GM19438 (cell line): ENCODE data around the gene PAQR5.
A peak's percentile ranks its signal among the peaks of the same experiment; 100 is the strongest.

Source experiments
- ATAC-seq: cut with Tn5 transposase; IDR thresholded peaks from one replicate; pipeline ENCODE4 v1.9.1; 2021; ENCODE audit warnings: low read depth; ENCODE audit not compliant: unreplicated experiment

Gene PAQR5

DNA sequence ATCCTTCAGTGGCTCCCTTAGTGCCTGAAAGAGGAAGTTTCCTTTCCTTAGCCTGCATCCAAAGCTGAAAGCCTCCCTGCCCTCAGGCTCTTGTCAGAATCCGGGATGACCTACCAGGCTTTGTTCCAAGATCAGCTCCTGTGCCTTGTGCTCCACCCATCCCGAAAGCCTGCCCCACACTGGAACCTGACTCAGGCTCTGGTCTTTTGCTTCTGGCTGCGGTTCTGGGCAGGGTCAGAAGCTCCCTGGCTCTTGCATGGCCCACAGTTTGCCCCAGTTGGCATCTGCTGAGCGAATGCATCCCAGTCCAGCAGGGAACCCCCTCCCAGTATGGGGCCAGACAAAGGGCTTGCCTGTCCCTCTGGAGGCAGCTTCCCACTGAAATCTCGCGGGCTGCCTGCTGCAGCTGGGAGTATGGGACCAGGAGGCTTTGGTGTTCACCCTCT, 89.6 kb downstream of the PAQR5 start:
- ATAC-seq, result no peak

DNA sequence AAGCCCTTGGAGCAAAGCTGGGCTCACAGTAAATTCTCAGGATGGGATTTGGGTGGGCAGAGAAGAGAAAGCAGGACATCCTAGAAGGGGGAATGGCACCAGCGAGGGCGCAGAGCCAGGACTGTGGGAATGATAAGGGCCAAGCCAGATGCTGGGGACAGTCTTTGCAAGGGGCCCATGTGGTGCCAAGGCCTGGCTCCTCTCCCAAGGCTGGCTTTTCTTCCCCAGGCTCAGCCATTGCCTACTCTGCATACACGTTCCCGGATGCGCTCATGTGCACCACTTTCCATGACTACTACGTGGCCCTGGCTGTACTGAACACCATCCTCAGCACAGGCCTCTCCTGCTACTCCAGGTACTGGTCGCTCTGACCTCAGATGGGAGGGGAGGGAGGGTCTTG, 90.7 kb downstream of the PAQR5 start:
- no peak for ATAC-seq

DNA sequence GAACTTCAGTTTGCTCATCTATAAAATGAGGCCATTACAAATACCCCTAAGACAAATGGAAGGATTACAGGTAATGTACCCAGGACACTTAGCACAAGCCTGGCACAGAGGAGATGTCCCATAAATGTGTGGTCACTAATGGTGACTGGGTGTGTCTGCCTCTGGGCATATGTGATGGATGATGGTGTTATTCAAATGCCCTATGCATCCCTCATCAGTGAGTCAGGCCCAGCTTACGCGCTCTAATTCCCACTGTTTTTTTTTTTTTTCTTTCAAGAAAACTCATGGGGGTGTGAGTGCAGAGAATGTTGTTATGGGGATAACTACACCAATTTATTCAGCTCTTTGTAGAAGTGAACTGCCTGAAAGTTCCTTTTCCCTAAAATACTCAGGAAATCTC, 91.9 kb downstream of the PAQR5 start:
- no peak for ATAC-seq

DNA sequence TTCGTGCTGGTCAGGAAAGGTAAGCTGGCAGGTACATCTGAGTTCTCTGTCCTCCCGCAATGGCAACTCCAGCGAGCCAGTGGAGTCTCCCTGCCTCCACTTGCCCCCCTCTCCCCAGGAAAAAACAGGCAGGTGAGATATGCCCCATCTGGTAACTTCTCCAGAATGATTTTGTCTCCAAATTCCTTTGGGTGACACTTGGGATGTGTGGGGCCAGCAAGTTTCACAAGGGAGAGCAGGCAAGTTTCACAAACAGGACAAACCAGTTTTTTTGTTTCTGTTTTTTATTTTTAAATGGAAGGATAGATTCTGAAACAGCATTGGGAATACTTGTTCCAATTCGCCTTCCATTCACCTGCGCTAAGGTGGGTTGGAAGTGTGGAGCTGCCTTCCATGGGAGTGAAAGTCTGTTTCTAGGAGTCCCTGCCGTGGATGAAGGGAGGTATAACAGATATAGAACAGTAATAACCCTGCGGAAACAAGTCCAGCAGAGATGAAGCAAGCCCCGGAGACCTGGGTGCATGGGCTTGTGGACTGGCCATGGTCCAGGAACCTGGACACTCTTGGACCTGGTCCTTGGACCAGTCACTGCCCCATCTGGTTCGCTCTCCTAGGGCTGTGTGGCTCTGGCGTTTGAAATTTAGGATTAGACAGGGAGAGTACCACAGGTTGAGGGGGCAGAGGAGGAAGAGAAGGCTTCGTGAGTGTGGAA, 92.5 kb downstream of the PAQR5 start:
- no peak for ATAC-seq

DNA sequence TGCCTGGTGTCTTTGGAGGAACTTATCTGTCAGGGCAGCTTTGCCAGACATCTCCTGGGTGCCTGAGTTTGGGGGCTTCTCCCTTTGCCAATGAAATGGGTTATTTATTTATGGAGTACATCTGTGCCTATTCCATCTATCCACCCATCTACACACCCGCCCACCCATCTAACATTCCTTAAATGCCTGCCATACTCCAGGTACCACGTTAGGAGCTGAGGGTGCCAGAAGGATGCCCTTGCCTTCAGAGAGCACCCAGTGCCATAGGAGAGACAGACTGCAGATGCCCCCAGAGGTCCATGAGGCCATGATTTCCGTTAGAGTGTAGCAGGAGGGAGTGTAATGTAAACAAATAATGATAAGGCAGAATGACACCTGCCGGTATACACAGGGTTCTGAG, 93.6 kb downstream of the PAQR5 start:
- no peak for ATAC-seq

DNA sequence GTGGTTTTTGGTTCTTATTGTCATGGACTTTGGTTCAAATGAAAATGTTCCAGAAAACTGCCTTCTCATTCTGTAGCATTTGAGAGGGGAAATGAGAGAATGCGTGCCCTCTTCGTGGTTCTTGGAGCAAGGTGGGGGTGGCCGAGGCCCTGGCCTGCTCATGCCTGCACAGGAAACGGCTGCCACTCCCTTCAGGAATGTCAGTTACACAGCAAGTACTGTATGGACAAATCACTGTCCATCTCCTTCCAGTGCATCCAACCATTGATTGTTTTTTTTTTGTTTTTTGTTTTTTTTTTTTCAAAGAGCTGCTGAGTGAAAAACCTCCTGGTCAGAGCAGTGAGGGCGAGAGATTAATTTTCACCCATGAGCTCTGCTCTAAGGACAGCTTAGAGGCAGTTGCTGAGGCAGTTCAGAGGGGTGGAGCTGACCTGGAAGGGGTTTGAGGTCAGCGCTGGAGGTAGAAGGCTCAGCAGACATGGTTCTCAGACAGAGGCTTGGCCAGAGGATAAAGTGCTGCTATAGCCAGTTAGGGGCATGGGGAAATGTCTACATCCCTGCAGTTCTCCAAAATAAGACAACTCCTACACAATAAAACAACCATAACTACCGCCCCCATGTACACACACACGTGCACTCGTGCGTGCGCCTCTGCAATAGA, 95.2 kb downstream of the PAQR5 start:
- ATAC-seq, result no peak

DNA sequence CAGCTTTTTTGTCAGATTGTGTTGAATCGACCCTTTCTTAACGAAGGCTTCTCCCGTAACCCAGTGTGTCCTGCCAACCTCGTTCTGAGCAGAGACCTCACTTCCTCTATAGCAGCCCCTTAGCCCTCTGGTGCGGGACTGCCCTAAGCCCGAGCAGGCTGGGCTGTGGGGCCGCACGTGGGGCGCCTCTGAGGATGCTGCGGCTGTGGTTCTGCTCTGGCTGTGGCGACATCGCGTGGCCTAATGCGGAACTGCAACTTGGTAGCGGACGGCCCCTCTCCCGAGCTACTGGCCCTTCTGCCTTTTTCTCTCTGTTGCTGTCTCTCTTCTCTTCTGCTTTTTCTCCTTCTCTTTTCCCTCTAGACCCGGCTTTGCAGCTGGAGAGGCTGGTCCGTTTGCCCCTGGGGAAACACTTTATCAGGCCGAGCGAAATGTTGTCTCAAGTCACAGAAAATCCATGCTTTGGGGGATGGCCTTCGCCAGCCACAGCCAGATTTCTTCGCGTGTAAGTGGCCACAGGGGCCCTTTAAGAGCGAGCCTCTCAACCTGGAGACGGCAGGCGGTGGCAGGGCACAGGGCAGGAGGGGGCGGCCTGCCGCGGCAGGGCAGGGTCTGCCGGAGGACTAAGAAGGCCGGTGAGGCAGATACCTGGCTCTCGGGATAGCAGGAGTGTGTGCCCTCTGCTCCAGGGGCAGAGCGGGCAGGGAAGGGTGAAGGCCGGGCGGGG, 96.0 kb downstream of the PAQR5 start:
- ATAC-seq, result no peak

DNA sequence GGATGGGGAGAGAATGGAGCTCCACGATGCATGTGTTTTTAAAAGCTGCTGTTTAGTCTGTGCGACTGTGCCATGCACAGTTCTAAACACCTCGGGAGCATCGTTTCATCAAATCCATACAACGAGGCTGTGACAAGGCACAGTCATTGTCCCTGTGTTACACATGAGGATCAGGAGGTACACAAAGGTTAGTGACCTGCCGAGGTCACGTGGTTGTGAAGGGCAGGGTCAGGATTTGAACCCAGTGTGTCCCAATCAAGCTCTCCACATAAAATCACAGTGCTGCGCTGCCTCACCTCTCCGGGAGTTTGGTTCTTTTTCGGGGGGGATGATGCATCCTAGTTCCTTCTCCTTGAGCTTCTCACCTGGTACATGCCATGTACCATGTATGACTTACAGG, 96.7 kb downstream of the PAQR5 start:
- ATAC-seq, result no peak

DNA sequence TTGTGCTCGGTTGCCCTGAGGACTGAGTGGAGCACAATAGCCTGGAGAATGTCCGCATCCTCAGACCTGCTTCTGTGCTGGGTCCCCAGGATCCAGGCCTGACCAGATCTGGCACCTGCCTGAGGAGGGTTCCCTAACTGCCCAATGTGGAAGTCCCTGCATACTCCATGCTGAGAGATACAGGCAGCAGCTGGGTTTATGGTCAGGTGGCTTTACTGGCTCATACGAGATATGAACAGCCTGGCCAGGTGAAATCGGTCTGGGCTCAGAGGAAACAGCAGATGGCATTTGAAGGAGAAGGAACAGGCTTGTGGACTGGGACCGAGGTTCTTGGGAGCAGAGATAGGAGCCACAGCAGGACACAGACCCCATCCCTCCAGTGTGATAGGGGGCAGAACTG, 97.3 kb downstream of the PAQR5 start:
- no peak for ATAC-seq

DNA sequence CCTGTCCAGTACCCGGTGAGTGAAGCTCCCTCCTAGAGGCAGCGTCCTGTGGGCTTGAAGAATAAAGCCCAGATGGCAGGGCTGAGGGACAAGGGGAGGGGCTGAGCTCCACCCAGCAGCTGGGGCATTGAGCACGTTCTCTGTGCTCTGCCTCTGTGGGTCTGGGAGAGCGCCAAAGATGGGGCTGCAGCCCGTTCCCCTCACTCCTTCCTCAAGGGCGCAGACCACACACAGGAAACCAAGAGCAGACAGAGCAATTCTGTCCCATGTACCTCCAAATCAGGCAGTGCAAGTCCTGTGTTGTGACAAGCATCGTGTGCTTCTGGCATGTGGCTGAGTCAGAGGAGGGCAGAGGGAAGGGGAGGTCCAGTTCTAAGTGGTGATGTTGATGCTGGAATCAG, 99.8 kb downstream of the PAQR5 start:
- no peak for ATAC-seq

DNA sequence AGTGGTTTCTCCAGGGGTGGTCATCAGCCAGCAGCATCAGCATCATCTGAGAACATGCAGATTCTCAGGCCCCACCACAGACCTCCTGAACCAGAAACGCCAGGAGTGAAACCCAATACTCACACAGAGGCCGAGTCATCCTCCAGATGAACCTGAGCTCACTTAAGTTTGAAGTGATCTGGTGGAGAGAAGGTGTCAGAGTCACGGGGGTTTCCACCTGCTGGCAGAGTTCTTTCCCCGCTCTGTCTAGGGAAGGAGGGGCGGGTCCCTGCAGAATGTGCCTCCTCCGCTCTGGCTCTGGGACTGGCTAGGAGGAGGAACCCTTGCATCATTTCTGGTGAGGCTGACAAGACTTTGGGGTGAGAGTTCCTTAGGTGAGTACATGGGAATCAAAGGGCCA, 102.1 kb downstream of the PAQR5 start:
- no peak for ATAC-seq

DNA sequence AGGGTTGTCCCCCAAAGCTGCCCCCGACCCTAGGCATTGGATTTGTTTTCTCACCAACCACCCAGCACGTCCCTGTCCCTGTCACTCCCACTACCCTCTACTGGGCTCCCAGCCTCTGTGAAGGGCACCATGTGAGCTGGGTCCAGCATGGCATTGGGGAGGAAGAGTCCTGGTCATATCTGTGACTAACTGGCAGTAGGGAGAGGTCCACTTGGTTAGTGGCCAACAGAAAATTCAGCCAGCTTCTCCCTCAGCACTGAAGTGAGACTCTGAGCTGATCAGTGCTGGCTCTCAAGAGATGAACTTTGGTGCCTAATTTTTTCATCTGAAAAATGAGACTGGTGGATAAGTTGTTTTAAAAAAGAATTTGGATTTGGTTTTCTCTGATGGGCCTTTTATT, 104.1 kb downstream of the PAQR5 start:
- ATAC-seq, result no peak

DNA sequence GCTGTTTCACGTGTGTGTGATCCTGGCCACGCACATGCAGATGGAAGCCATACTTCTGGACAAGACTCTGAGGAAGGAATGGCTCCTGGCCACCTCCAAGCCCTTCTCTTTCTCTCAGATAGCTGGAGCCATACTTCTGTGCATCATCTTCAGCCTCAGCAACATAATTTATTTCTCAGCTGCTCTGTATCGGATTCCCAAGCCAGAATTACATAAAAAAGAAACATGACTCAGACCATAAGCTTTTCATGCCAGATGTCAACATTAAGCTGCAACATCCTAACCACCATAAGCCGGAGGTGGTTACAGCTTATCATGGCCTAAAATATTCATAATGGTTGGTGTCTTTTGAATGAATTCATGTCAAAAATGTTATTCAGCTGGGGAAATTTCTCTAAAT, 104.9 kb downstream of the PAQR5 start:
- ATAC-seq, result no peak

DNA sequence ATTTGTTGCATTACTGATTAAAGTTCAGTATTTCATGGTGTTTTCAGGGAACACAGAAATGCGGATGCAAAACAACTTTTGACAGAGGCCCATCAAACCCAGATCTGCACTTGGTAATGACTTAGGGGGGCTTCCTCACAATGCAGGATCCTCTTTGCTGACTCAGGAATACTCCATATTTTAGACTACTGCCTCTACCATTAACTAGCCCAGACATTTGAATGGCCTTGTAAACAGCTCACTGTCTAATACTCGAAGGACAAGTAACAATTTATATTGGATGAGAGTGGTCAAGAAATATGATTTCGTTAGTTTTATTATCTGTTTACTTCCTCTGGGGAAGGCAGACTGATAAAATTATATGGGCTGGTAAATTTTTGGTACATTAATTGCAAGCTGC, 106.4 kb downstream of the PAQR5 start:
- ATAC-seq, result no peak

DNA sequence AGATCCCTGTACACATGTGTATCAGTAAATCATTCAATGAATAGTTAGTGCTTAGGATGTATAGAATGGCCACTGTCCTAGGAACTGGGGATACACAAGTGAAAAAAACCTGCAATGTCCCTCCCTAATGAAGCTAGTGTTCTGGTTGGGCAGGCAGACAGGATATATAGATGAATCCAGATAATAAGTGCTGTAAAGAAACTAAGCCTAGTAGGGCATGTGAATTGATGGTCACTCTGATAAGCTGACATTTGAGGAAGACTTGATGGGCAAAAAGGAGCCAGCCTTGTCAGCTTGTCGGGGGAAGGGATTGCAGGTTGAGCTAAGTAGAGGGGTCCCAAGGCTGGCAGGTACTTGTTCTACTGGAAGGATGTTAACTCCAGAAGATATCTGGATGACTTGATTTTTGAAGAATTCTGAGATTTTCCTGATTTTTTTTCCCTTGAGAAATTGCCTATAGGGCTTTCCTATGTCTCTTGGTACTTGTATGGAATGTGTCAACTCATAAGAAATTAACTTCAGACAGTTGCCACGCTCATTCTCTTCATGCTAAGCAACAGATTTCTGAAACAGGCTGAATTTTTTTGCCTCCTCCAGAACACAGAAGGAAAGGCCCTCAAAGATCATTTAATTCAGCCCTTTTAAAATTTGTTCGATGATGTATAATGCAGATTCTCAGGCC, 109.1 kb downstream of the PAQR5 start:
- ATAC-seq, result no peak

DNA sequence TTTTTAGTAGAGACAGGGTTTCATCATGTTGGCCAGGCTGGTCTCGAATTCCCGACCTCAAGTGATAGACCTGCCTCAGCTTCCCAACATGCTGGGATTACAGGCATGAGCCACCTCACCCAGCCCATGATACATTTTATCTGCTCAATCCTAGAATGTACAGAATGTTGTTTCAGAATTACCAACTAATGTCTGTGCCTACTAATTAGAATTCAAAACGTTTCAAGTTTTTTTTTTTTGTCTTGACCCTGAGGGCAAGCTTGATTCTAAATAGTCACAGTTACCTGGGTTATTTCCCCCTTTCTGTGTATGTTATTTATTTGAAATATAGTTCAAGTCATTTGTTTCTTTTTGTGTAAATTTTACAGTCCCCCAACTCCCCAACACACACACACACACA, 110.1 kb downstream of the PAQR5 start:
- no peak for ATAC-seq

DNA sequence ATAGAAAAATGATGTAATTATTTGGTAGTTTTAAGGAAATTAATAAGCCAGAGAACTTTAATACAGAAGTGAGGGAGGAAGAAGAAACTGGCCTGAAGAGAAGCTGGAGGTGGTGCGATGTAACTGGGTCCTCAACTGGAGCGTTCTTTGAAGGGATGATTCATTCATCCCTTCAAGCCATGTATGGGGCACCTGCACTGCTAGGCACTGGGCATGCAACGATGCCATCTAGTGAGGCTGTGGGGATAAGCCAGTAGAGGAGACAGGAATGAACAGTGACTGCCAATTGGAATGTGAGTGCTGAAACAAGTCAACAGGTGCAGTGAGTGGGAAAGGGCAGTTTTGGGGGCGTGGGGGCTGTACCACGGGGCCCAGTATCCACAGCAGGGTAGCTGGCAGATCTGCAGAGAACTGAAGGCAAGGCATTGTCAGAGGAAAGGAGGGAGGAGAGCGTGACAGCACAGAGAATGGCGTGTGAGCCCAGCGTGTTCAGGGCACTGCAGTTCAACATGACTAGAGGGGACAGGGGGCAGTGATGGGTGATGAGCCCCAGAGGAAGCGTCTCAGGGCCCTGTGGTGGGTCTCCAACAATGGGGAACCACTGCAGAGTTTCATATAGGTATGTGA, 111.6 kb downstream of the PAQR5 start:
- no peak for ATAC-seq

DNA sequence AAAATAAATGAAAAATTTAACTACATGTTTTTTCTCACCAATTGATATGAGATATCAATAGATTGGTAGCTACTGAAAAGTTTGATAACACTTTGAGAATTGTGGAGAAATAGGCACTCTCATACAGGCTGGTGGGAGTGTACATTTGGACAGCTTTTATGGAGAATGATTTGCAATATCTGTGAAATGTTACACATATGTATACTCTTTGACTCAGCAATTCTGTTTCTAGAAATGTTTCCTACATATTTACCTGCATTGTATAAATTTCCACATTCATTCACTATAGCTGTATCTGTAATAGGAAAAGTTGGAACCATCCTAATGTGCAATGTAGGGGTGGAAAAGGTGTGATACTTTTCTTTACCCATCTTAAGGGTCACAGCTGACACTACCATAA, 113.6 kb downstream of the PAQR5 start:
- ATAC-seq, result no peak

DNA sequence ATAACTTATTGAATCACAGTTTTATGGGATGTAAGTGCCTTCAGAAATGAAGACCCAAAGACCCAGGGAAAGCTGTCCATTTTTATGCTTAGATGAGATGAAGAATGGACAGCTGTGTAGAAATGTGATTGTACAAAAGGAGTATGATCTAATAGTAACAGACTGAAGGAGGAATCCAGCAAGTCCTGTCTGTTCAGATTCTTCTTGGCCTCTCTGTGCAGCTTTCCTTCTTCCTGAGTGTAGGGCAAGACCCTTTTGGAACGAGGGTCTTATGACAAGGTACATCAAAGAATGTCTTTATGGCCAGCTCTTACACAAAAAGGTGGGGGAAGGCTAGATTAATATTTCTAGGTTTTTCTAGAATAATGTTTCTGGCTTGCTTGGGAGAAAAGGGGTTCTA, 114.0 kb downstream of the PAQR5 start:
- no peak for ATAC-seq

DNA sequence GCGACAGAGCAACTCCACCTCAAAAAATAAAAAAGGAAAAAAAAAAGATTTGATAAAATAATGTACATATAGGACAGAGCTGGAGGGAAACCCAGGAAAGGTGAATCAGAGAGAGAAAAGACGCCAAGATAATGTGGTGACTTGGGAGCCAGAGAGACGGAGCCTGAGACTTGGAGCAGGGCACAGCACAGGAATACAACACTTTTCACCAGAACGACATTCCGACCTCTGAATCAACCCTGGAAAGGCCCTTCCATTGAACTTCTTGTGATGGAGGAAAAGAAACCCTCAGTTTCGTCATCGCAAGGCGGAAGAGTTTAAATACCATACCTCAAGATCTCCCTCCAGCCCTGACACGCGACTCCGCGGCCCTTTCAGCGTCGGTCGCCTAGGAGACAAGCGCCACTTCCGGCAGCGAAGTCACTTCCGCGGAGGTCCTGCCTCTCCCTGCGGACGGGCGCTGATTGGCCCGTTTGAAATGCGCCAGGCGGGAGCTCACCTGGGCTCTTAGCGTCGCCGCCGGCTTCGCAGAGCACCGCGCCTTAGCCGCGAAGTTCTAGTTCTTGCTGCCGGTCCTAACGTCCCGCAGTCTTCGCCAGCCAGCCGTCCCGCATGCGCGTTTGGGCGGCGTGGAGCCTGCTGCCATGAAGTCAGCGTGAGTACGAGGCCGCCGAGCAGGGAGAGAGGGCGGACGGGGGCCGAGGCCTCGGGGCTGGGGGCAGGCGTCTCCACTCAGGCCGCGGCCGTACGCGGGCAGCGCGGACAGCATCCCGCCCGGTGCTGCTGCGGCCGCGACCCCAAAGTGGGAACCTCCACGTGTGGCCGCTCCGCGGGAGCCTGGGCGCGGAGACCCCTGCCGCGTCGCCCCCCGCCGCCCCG, 115.3 kb downstream of the PAQR5 start, which contains the start of gene KIF23:
Gene KIF23 (plus strand): TSS at position 528 of the 879 bp plus-strand sequence. CDS start 117 bp downstream, at position 645.
- ATAC-seq, result peak; percentile 87
